Kidney (tissue), 22 donors: ENCODE data around the gene PARPBP. TPM values are rescaled to one million over a fixed set of nuclear protein-coding genes. Genes with fewer than 3 reads are reported as not detected.
"Not testable (repeated sequence)": the region's sequence is repeated elsewhere in the genome, so short reads cannot be mapped to it uniquely, and the experiment has no call there.

ENCODE experiments used
- DNase-seq, 5 donors: peaks; one replicate each; pipeline ENCODE4 v3.0.0-alpha.2; 2013 to 2020
- FAIRE-seq: peaks from 2 replicates; lab custom pipeline; 2012; peaks lifted over from hg19 to GRCh38; lab: Jason Lieb, UNC
- H3K27ac ChIP-seq, 2 donors: one replicate each; pipeline ENCODE4 v1.7.0; 2013; ENCODE audit warnings: low read depth in 2 of 2, low read length in 2 of 2, inconsistent platforms in 1 of 2
- H3K27me3 ChIP-seq: one replicate; pipeline ENCODE4 v1.7.1; 2013; ENCODE audit warnings: low read length, inconsistent platforms; ENCODE audit not compliant: control insufficient read depth, insufficient read depth
- H3K36me3 ChIP-seq, 3 donors: one replicate each; pipeline versions ENCODE4 v1.7.0 to v1.7.1; 2013; ENCODE audit warnings: low read length in 3 of 3, control low read depth in 1 of 3, inconsistent platforms in 1 of 3; ENCODE audit not compliant: insufficient read depth in 3 of 3, control insufficient read depth in 2 of 3
- H3K4me1 ChIP-seq, 3 donors: one replicate each; pipeline versions ENCODE4 v1.7.0 to v1.7.1; 2013; ENCODE audit warnings: low read length in 3 of 3, inconsistent platforms in 1 of 3, low read depth in 1 of 3; ENCODE audit not compliant: control insufficient read depth in 2 of 3, insufficient read depth in 2 of 3
- H3K4me3 ChIP-seq, 3 donors: one replicate each; pipeline versions ENCODE4 v1.7.0 to v1.8.1; 2013; ENCODE audit warnings: low read length in 3 of 3, control low read depth in 1 of 3, inconsistent platforms in 1 of 3
- H3K9ac ChIP-seq, 3 donors: one replicate each; pipeline versions ENCODE4 v1.7.0 to v1.7.1; 2013; ENCODE audit warnings: low read length in 3 of 3, control low read depth in 1 of 3, inconsistent platforms in 1 of 3
- H3K9me3 ChIP-seq, 3 donors: one replicate each; pipeline versions ENCODE4 v1.7.0 to v1.7.1; 2013; ENCODE audit warnings: low read length in 3 of 3, control low read depth in 1 of 3, inconsistent platforms in 1 of 3; ENCODE audit not compliant: control insufficient read depth in 2 of 3, insufficient read depth in 1 of 3
- intact Hi-C: fragments of 100-400 bp; cut with DNase I; formaldehyde crosslinking; loops from one replicate; pipeline ENCODE4 v1.11.1; 2022
- long read RNA-seq, 10 donors: library from polyadenylated mRNA in 1 of 10; unstranded in 1 of 10; transcript quantifications; one replicate each; pipeline ENCODE4 v2.0.0 and lab custom pipeline, GENCODE V29; 2021 to 2026
- polyA plus RNA-seq: library from polyadenylated mRNA; stranded (reverse); fragments of 350-450 nt; fragmentation: Illumina TruSeq; extraction: RNeasy Lipid Tissue Mini Kit (QIAGEN cat#74804); gene quantifications from one replicate; pipeline ENCODE4 v1.2.3, GENCODE V29; 2014; ENCODE audit warnings: low read depth, low replicate concordance; ENCODE audit not compliant: insufficient read depth
- total RNA-seq: library from RNA; stranded (reverse); fragmentation: NEBNext Ultra II Directional; extraction: Animal tissue kit (Norgen Biotek cat#: 25700); gene quantifications from one replicate; pipeline ENCODE4 v1.2.1, GENCODE V29; 2021
- TF ChIP-seq, protein P1 (sequence below): IDR thresholded peaks from 3 replicates; pipeline ENCODE4 v1.5.1; 2012; ENCODE audit warnings: mild to moderate bottlenecking, moderate library complexity, borderline replicate concordance; ENCODE audit not compliant: insufficient read depth; ENCODE audit errors: extremely low read depth
- donor health status: control.
- donor health status: control.
- donor health status: control.
- donor health status: control.
- donor health status: control.
- donor health status: DM: yes; HTN: yes; CAD: no.
- donor health status: Normal renal cell carcinoma (clear cell type).

PARPBP gene, protein sequence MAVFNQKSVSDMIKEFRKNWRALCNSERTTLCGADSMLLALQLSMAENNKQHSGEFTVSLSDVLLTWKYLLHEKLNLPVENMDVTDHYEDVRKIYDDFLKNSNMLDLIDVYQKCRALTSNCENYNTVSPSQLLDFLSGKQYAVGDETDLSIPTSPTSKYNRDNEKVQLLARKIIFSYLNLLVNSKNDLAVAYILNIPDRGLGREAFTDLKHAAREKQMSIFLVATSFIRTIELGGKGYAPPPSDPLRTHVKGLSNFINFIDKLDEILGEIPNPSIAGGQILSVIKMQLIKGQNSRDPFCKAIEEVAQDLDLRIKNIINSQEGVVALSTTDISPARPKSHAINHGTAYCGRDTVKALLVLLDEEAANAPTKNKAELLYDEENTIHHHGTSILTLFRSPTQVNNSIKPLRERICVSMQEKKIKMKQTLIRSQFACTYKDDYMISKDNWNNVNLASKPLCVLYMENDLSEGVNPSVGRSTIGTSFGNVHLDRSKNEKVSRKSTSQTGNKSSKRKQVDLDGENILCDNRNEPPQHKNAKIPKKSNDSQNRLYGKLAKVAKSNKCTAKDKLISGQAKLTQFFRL
- 2.8 TPM for total RNA-seq
- 1.1 TPM for polyA plus RNA-seq
- long read RNA-seq, donor 1, partial matches to known transcripts = 0 of 3 reads
- long read RNA-seq, donor 1, other reads (novel, unspliced or antisense) = 0 of 3 reads
- long read RNA-seq, donor 2, partial matches to known transcripts = 0 of 2 reads
- long read RNA-seq, donor 2, other reads (novel, unspliced or antisense) = 0 of 2 reads
- long read RNA-seq, donor 3, partial matches to known transcripts = 0 of 1 reads
- long read RNA-seq, donor 3, other reads (novel, unspliced or antisense) = 0 of 1 reads
- long read RNA-seq, donor 4, partial matches to known transcripts = 0 of 2 reads
- long read RNA-seq, donor 4, other reads (novel, unspliced or antisense) = 0 of 2 reads
- long read RNA-seq, donor 5 = 0 reads
- long read RNA-seq, donor 6, partial matches to known transcripts = 0 of 2 reads
- long read RNA-seq, donor 6, other reads (novel, unspliced or antisense) = 0 of 2 reads
- long read RNA-seq, donor 7, partial matches to known transcripts = 0 of 2 reads
- long read RNA-seq, donor 7, other reads (novel, unspliced or antisense) = 1 of 2 reads
- long read RNA-seq, donor 8 = 0 reads
- long read RNA-seq, donor 9 = 0 reads
- long read RNA-seq, donor 10, partial matches to known transcripts = 0 of 1 reads
- long read RNA-seq, donor 10, other reads (novel, unspliced or antisense) = 0 of 1 reads

DNA sequence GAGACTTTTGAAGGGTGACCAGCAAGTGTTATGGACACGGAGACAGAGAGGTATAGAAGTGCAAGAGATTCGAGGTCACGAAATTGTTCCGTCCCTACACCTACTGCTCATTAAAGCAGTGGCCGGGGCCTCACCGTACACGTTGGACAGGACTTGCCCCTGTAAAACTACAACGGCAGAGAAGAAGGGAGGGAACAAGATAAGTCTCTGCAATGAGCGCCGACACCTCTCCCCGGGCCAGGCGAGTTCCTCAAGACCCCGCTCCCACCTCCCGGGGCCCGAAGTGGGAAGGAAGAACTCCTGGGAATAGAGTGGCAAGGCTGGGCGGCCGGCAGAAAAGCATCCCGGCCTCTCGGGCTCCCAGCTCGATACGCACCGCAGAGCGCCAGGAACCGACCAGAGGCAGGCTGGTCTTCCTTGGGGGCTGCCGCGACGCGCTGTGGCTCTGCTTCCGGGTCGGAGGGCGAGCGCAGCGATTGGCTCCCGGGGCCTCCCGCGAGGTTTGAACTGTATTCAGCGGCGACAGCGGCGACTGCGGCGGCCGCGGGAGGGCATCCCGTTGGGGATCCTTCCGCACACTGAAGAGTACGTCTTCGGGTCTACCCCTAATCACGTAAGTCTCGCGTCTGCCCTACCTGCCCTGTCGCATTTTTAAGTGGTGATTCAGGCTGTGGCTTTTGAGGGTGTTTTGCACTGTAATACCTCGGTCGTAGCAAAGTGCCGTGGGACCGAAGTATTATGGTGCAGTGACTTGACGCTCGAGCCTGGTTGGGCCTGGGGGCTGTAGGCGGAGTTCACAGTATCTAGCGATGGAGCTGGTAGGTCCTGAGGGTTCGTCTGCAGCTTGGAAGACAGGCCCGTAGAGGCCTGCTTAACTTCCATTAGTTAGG, at the start of gene PARPBP, which contains the start of gene NUP37:
Gene PARPBP, plus strand, starts transcription at position 510 of the 890 bp plus-strand sequence. CDS start 3,706 bp downstream, outside the sequence.
Gene NUP37, minus strand, starts transcription at position 441 of the 890 bp plus-strand sequence. CDS start 1,596 bp downstream, outside the sequence.
- no peaks in the 10 kb centered on the region for H3K9me3 ChIP-seq
- peak within 1 kb of the TSS; percentile 79 to 93 (median 86) for H3K9ac ChIP-seq
- H3K27me3 ChIP-seq = no peaks in the 10 kb centered on the region
- FAIRE-seq = no peak
- intact Hi-C loops = no loop called here
- peaks cover 0 to 5% (median 0%) of the 10 kb centered on the region in 3 donors for H3K36me3 ChIP-seq
- TF ChIP-seq, protein P1, sequence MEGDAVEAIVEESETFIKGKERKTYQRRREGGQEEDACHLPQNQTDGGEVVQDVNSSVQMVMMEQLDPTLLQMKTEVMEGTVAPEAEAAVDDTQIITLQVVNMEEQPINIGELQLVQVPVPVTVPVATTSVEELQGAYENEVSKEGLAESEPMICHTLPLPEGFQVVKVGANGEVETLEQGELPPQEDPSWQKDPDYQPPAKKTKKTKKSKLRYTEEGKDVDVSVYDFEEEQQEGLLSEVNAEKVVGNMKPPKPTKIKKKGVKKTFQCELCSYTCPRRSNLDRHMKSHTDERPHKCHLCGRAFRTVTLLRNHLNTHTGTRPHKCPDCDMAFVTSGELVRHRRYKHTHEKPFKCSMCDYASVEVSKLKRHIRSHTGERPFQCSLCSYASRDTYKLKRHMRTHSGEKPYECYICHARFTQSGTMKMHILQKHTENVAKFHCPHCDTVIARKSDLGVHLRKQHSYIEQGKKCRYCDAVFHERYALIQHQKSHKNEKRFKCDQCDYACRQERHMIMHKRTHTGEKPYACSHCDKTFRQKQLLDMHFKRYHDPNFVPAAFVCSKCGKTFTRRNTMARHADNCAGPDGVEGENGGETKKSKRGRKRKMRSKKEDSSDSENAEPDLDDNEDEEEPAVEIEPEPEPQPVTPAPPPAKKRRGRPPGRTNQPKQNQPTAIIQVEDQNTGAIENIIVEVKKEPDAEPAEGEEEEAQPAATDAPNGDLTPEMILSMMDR = peak; percentile 1
- H3K4me3 ChIP-seq = peak within 1 kb of the TSS; percentile 83 to 96 (median 89)
- H3K4me1 ChIP-seq = peaks cover 0 to 14% (median 13%) of the 10 kb centered on the region in 3 donors
- DNase-seq = peak; percentile 93 to 96 (median 96)
- H3K27ac ChIP-seq = peak within 1 kb of the TSS in 1 of 2 donors; percentile 58

DNA sequence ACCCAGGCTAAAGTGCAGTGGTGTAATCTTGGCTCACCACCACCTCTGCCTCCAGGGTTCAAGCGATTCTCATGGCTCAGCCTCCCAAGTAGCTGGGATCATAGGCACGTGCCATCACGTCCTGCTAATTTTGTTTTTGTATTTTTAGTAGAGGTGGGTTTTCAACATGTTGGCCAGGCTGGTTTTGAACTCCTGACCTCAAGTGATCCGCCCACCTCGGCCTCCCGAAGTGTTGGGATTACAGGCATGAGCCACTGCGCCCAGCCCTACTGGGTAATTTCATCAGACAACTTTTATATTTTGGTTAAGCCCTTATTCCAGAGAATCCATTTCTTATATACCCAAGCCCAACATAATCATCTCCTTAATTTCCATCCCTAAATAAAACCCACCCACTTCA, 47.9 kb upstream of the PARPBP start:
- H3K27ac ChIP-seq, H3K36me3 ChIP-seq, H3K4me1 ChIP-seq, DNase-seq, H3K27me3 ChIP-seq, FAIRE-seq, H3K9ac ChIP-seq, H3K9me3 ChIP-seq, intact Hi-C loops, H3K4me3 ChIP-seq: not testable (repeated sequence)

DNA sequence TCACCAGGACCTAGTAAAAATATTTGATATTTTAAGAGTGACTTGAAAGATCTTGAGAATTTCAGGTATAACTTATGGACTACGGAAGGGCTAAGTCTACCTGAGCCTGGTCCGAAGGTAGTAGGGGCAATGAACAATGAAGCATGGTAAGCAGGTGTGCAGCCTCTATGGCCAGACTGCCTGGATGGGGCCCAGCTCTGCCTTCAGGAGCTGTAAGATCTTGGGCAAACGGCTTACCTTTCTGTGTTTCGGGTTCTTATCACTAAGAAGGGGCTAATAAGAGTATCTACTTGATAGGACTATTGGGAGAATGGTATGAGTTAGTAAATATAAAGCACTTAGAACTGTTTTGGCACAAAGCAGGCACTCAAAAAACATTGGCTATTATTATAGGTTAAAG, 39.1 kb upstream of the PARPBP start:
- TF ChIP-seq, protein P1 = no peak
- no peaks in the 10 kb centered on the region for H3K9me3 ChIP-seq
- intact Hi-C loops = no loop called here
- no peak overlapping the region for H3K27ac ChIP-seq
- H3K4me3 ChIP-seq = no peak overlapping the region
- peaks cover 3 to 8% (median 7%) of the 10 kb centered on the region in 3 donors for H3K36me3 ChIP-seq
- DNase-seq = no peak
- H3K9ac ChIP-seq = no peak overlapping the region
- no peaks in the 10 kb centered on the region for H3K4me1 ChIP-seq
- no peak for FAIRE-seq
- H3K27me3 ChIP-seq = no peaks in the 10 kb centered on the region

DNA sequence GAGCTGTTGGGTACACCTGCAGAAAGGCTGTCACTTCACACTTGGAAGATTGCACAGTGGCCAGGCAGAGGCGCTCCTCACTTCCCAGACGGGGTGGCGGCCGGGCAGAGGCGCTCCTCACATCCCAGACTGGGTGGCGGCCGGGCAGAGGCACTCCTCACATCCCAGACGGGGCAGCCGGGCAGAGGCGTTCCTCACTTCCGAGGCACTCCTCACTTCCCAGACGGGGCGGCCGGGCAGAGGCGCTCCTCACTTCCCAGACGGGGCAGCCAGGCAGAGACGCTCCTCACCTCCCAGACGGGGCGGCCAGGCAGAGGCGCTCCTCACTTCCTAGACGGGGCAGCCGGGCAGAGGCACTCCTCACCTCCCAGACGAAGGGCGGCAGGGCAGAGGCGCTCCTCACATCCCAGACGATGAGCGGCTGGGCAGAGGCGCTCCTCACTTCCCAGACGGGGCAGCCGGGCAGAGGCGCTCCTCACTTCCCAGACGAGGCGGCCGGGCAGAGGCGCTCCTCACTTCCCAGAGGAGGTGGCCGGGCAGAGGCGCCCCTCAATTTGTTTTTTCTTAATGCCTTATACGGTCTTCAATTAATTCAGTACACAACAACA, 30.7 kb upstream of the PARPBP start:
- intact Hi-C loops, DNase-seq, H3K9ac ChIP-seq, H3K36me3 ChIP-seq, H3K9me3 ChIP-seq, H3K4me3 ChIP-seq, H3K4me1 ChIP-seq, H3K27ac ChIP-seq, H3K27me3 ChIP-seq, FAIRE-seq: not testable (repeated sequence)
